NOMO-1 treated with dmso at 0.1 percent for 144 hours (cell line): ENCODE measurements around the gene GALNT5.
A peak's percentile ranks its signal among the peaks of the same experiment; 100 is the strongest.

Source experiments
- DNase-seq: peaks from one replicate; lab custom pipeline; 2025; ENCODE audit not compliant: unreplicated experiment; lab: John Stamatoyannopoulos, UW

The GALNT5 gene

GRCh38 chr2:157290525-157290924, 33.0 kb downstream of the GALNT5 start:
- no peak for DNase-seq

- DNase-seq: no peak
Measured at GRCh38 chr2:157291018-157291417, 33.5 kb downstream of the GALNT5 start.

GRCh38 chr2:157292853-157293252, 35.3 kb downstream of the GALNT5 start:
- DNase-seq: no peak

GRCh38 chr2:157296490-157296889, 39.0 kb downstream of the GALNT5 start:
- no peak for DNase-seq

- DNase-seq: no peak
Measured at GRCh38 chr2:157296958-157297357, 39.5 kb downstream of the GALNT5 start.

- DNase-seq: no peak
Measured at GRCh38 chr2:157301307-157301706, 43.8 kb downstream of the GALNT5 start.

GRCh38 chr2:157302492-157303099, 45.1 kb downstream of the GALNT5 start:
- no peak for DNase-seq

GRCh38 chr2:157303612-157304011, 46.1 kb downstream of the GALNT5 start:
- no peak for DNase-seq

GRCh38 chr2:157304811-157305722, 47.6 kb downstream of the GALNT5 start:
- DNase-seq: no peak

- no peak for DNase-seq
Measured at GRCh38 chr2:157305723-157306110, 48.2 kb downstream of the GALNT5 start.

GRCh38 chr2:157307021-157307420, 49.5 kb downstream of the GALNT5 start:
- DNase-seq: peak; percentile 67

- no peak for DNase-seq
Measured at GRCh38 chr2:157309878-157310277, 52.4 kb downstream of the GALNT5 start.

GRCh38 chr2:157311706-157312105, 54.2 kb downstream of the GALNT5 start:
- no peak for DNase-seq

- DNase-seq: no peak
Measured at GRCh38 chr2:157312866-157313486, 55.5 kb downstream of the GALNT5 start.

- no peak for DNase-seq
Measured at GRCh38 chr2:157315901-157316300, 58.4 kb downstream of the GALNT5 start.

- no peak for DNase-seq
Measured at GRCh38 chr2:157318884-157319283, 61.4 kb downstream of the GALNT5 start.

- DNase-seq: no peak
Measured at GRCh38 chr2:157319795-157320194, 62.3 kb downstream of the GALNT5 start.

- DNase-seq: no peak
Measured at GRCh38 chr2:157320409-157320808, 62.9 kb downstream of the GALNT5 start.

GRCh38 chr2:157321466-157321865, 64.0 kb downstream of the GALNT5 start:
- DNase-seq: peak; percentile 27

GRCh38 chr2:157322432-157322831, 64.9 kb downstream of the GALNT5 start:
- no peak for DNase-seq

- no peak for DNase-seq
Measured at GRCh38 chr2:157324331-157324843, 66.9 kb downstream of the GALNT5 start.

- DNase-seq: no peak
Measured at GRCh38 chr2:157325786-157326185, 68.3 kb downstream of the GALNT5 start, which contains the start of gene ERMN. ERMN (minus strand) TSS chr2:157325824; CDS start chr2:157325642, 182 bp downstream.
